IMR-90 (cell line): ENCODE results near the gene FAH.

Experiments
- BHLHE40 ChIP-seq: fragments of 150-350 bp; IDR thresholded peaks from 2 replicates; pipeline ENCODE4 v1.6.1; 2016; ENCODE audit warnings: mild to moderate bottlenecking, low read depth, low read length
- CEBPB ChIP-seq: IDR thresholded peaks from 2 replicates; pipeline ENCODE4 v1.6.1; 2012; ENCODE audit warnings: low read depth, low read length, improper control_type of control experiment
- CTCF ChIP-seq: conservative IDR thresholded peaks from 2 replicates; pipeline ENCODE4 v1.5.1; 2012; ENCODE audit warnings: mild to moderate bottlenecking, low read depth, low read length, improper control_type of control experiment
- POLR2A ChIP-seq: IDR thresholded peaks from 2 replicates; pipeline ENCODE4 v1.6.1; 2012; ENCODE audit warnings: mild to moderate bottlenecking, low read depth, low read length
- RAD21 ChIP-seq: IDR thresholded peaks from 2 replicates; pipeline ENCODE4 v1.6.1; 2012; ENCODE audit warnings: low read length, improper control_type of control experiment
- RCOR1 ChIP-seq: IDR thresholded peaks from 2 replicates; pipeline ENCODE4 v1.6.1; 2012; ENCODE audit warnings: mild to moderate bottlenecking, low read length, improper control_type of control experiment; ENCODE audit not compliant: insufficient replicate concordance
- RFX5 ChIP-seq: IDR thresholded peaks from 2 replicates; pipeline ENCODE4 v1.8.0; 2012; ENCODE audit warnings: low read depth, mild to moderate bottlenecking, low read length, moderate library complexity
- SMC3 ChIP-seq: fragments of 150-350 bp; IDR thresholded peaks from 2 replicates; pipeline ENCODE4 v1.6.1; 2016; ENCODE audit warnings: low read depth, mild to moderate bottlenecking, antibody characterized with exemption, low read length, moderate library complexity
- TF ChIP-seq, protein P1 (sequence below): fragments of 150-350 bp; IDR thresholded peaks from 2 replicates; pipeline ENCODE4 v1.6.1; 2017; ENCODE audit warnings: mild to moderate bottlenecking, antibody characterized with exemption, low read length, low read depth
- TF ChIP-seq, protein P2 (sequence below): fragments of 150-350 bp; IDR thresholded peaks from 2 replicates; pipeline ENCODE4 v1.6.1; 2016; ENCODE audit warnings: low read depth, mild to moderate bottlenecking, low read length, moderate library complexity, borderline replicate concordance

GRCh38 chr15:80175436-80175835 lies 22.6 kb downstream of the FAH start:
- TF ChIP-seq, protein P1, sequence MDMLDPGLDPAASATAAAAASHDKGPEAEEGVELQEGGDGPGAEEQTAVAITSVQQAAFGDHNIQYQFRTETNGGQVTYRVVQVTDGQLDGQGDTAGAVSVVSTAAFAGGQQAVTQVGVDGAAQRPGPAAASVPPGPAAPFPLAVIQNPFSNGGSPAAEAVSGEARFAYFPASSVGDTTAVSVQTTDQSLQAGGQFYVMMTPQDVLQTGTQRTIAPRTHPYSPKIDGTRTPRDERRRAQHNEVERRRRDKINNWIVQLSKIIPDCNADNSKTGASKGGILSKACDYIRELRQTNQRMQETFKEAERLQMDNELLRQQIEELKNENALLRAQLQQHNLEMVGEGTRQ: no peak
- TF ChIP-seq CTCF (no peak), POLR2A (no peak), RFX5 (no peak), RAD21 (no peak), RCOR1 (no peak), CEBPB (no peak), SMC3 (no peak), BHLHE40 (no peak)
- TF ChIP-seq, protein P2, sequence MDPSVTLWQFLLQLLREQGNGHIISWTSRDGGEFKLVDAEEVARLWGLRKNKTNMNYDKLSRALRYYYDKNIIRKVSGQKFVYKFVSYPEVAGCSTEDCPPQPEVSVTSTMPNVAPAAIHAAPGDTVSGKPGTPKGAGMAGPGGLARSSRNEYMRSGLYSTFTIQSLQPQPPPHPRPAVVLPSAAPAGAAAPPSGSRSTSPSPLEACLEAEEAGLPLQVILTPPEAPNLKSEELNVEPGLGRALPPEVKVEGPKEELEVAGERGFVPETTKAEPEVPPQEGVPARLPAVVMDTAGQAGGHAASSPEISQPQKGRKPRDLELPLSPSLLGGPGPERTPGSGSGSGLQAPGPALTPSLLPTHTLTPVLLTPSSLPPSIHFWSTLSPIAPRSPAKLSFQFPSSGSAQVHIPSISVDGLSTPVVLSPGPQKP: no peak
